HG03103 (cell line): Measurements from ENCODE around the gene NMD3.

Experiments used
- ATAC-seq: cut with Tn5 transposase; IDR thresholded peaks from one replicate; pipeline ENCODE4 v1.9.1; 2021; ENCODE audit warnings: low read depth; ENCODE audit not compliant: unreplicated experiment

The NMD3 gene

GRCh38 chr3:161230621-161231171 lies 9.6 kb downstream of the NMD3 start:
- no peak for ATAC-seq

GRCh38 chr3:161231861-161232260 lies 10.8 kb downstream of the NMD3 start:
- no peak for ATAC-seq

- ATAC-seq, result no peak
Measured at GRCh38 chr3:161233557-161233956, 12.4 kb downstream of the NMD3 start.

GRCh38 chr3:161236240-161236639 lies 15.1 kb downstream of the NMD3 start:
- ATAC-seq, result no peak

GRCh38 chr3:161239700-161240099 lies 18.6 kb downstream of the NMD3 start:
- no peak for ATAC-seq

GRCh38 chr3:161244538-161244937 lies 23.4 kb downstream of the NMD3 start:
- ATAC-seq, result peak; percentile 51

- no peak for ATAC-seq
Measured at GRCh38 chr3:161247049-161247448, 25.9 kb downstream of the NMD3 start.

- no peak for ATAC-seq
Measured at GRCh38 chr3:161250116-161250515, 29.0 kb downstream of the NMD3 start.

GRCh38 chr3:161251716-161252115 lies 30.6 kb downstream of the NMD3 start:
- ATAC-seq, result no peak

GRCh38 chr3:161252143-161252542 lies 31.0 kb downstream of the NMD3 start:
- ATAC-seq, result no peak

- ATAC-seq, result no peak
Measured at GRCh38 chr3:161253711-161254110, 32.6 kb downstream of the NMD3 start.

GRCh38 chr3:161254861-161255260 lies 33.8 kb downstream of the NMD3 start:
- ATAC-seq, result no peak

GRCh38 chr3:161263057-161263456 lies 41.9 kb downstream of the NMD3 start:
- ATAC-seq, result no peak

- no peak for ATAC-seq
Measured at GRCh38 chr3:161264852-161265251, 43.7 kb downstream of the NMD3 start.

- ATAC-seq, result no peak
Measured at GRCh38 chr3:161265916-161266571, 44.9 kb downstream of the NMD3 start.

- ATAC-seq, result no peak
Measured at GRCh38 chr3:161266731-161267150, 45.6 kb downstream of the NMD3 start.

GRCh38 chr3:161267646-161268045 lies 46.5 kb downstream of the NMD3 start:
- ATAC-seq, result no peak

- ATAC-seq, result no peak
Measured at GRCh38 chr3:161268601-161269000, 47.5 kb downstream of the NMD3 start.

- no peak for ATAC-seq
Measured at GRCh38 chr3:161270991-161271390, 49.9 kb downstream of the NMD3 start.

- ATAC-seq, result no peak
Measured at GRCh38 chr3:161271646-161272045, 50.5 kb downstream of the NMD3 start.

- no peak for ATAC-seq
Measured at GRCh38 chr3:161272524-161272923, 51.4 kb downstream of the NMD3 start.

- ATAC-seq, result no peak
Measured at GRCh38 chr3:161273589-161274218, 52.6 kb downstream of the NMD3 start.
